H1 (cell line): Measurements from ENCODE around the gene PARM1. TPM values are rescaled to one million over a fixed set of nuclear protein-coding genes. Genes with fewer than 3 reads are reported as not detected.

Source experiments
- CTCF ChIA-PET: fragments of 300-600 bp; sonication (Branson Sonifier 250); formaldehyde crosslinking; loops from one replicate; lab custom pipeline; 2021; ENCODE audit not compliant: partially characterized antibody; lab: Charles Lee
- POLR2A ChIA-PET: fragments of 300-600 bp; sonication (Branson Sonifier 250); formaldehyde crosslinking; loops from one replicate; lab custom pipeline; 2021; ENCODE audit warnings: inconsistent platforms; ENCODE audit not compliant: partially characterized antibody; lab: Charles Lee
- DNase-seq, 2 experiments: peaks; one replicate each; pipeline versions ENCODE4 v3.0.0 to v3.0.0-alpha.2; 2010 to 2022; ENCODE audit warnings: low spot score in 2 of 2, low read depth in 1 of 2, mixed read lengths in 1 of 2
- FAIRE-seq: peaks from 2 replicates; lab custom pipeline; 2011; peaks lifted over from hg19 to GRCh38; lab: Jason Lieb, UNC
- H2AFZ ChIP-seq: 2 replicates; pipeline ENCODE4 v1.8.1; 2012; ENCODE audit warnings: low read length, inconsistent platforms
- H2AK5ac ChIP-seq: 2 replicates; pipeline ENCODE4 v1.6.1; 2013; ENCODE audit warnings: low read depth, low read length
- H2BK120ac ChIP-seq: replicated peaks from 2 replicates; pipeline ENCODE3; 2013; ENCODE audit warnings: low read depth, low read length, inconsistent platforms
- H2BK12ac ChIP-seq: 2 replicates; pipeline ENCODE4 v1.6.1; 2013; ENCODE audit warnings: low read depth, low read length
- H2BK15ac ChIP-seq: 2 replicates; pipeline ENCODE4 v1.6.1; 2013; ENCODE audit warnings: low read length
- H2BK20ac ChIP-seq: 2 replicates; pipeline ENCODE4 v1.6.1; 2013; ENCODE audit warnings: low read length
- H2BK5ac ChIP-seq: 2 replicates; pipeline ENCODE4 v1.6.1; 2013; ENCODE audit warnings: low read depth, low read length
- H3K14ac ChIP-seq: 2 replicates; pipeline ENCODE4 v1.6.1; 2013; ENCODE audit warnings: inconsistent platforms; ENCODE audit not compliant: insufficient read length
- H3K18ac ChIP-seq: 2 replicates; pipeline ENCODE4 v1.6.1; 2013; ENCODE audit warnings: low read length; ENCODE audit errors: extremely low read depth
- H3K23ac ChIP-seq: 2 replicates; pipeline ENCODE4 v1.6.1; 2013; ENCODE audit warnings: inconsistent platforms; ENCODE audit not compliant: insufficient read length
- H3K23me2 ChIP-seq: 2 replicates; pipeline ENCODE4 v1.6.1; 2013; ENCODE audit warnings: low read depth, low read length
- H3K27ac ChIP-seq: 2 replicates; pipeline ENCODE4 v1.6.1; 2011; ENCODE audit warnings: low read depth, low read length, inconsistent platforms
- H3K27me3 ChIP-seq, 4 experiments: replicated peaks in 1 of 4; 1 replicate in 1 of 4; 2 replicates in 3 of 4; pipeline versions ENCODE4 v1.6.1 to v1.8.1; 2011 to 2013; ENCODE audit warnings: low read length in 3 of 4, mild to moderate bottlenecking in 3 of 4, inconsistent platforms in 2 of 4, mixed read lengths in 2 of 4, moderate library complexity in 1 of 4; ENCODE audit not compliant: control insufficient read depth in 3 of 4, insufficient read depth in 3 of 4; ENCODE audit errors: extremely low read depth in 1 of 4
- H3K36me3 ChIP-seq, 4 experiments: 2 replicates each; pipeline versions ENCODE4 v1.6.1 to v1.8.1; 2011 to 2013; ENCODE audit warnings: mild to moderate bottlenecking in 4 of 4, low read length in 3 of 4, moderate library complexity in 2 of 4, control low read depth in 1 of 4, inconsistent platforms in 1 of 4; ENCODE audit not compliant: insufficient read depth in 4 of 4, control insufficient read depth in 2 of 4
- H3K4ac ChIP-seq: replicated peaks from 2 replicates; pipeline ENCODE3; 2013; ENCODE audit warnings: low read length, low read depth, mixed read lengths, inconsistent platforms; ENCODE audit not compliant: insufficient read length
- H3K4me1 ChIP-seq, 4 experiments: replicated peaks in 1 of 4; 1 replicate in 1 of 4; 2 replicates in 3 of 4; pipeline versions ENCODE4 v1.6.1 to v1.8.1; 2011 to 2013; ENCODE audit warnings: low read length in 3 of 4, inconsistent platforms in 2 of 4, mixed read lengths in 1 of 4; ENCODE audit not compliant: insufficient read depth in 4 of 4, control insufficient read depth in 3 of 4
- H3K4me2 ChIP-seq, 2 experiments: 2 replicates each; pipeline versions ENCODE4 v1.6.1 to v1.8.1; 2011 to 2013; ENCODE audit warnings: low read depth in 2 of 2, low read length in 2 of 2, control low read depth in 1 of 2, inconsistent platforms in 1 of 2, mild to moderate bottlenecking in 1 of 2; ENCODE audit not compliant: insufficient read depth in 1 of 2
- H3K4me3 ChIP-seq, 4 experiments: fragments of 200-600, 300-600 bp in 1 of 4; sonication (generic), shearing (Covaris generic), sonication (Bioruptor Twin) in 1 of 4; 2 replicates each; pipeline versions ENCODE4 v1.5.1 to v1.8.1; 2011 to 2016; ENCODE audit warnings: low read length in 4 of 4, low read depth in 3 of 4, control low read depth in 2 of 4, inconsistent platforms in 2 of 4, mild to moderate bottlenecking in 2 of 4, mixed read lengths in 1 of 4, moderate library complexity in 1 of 4; ENCODE audit not compliant: insufficient read depth in 2 of 4; ENCODE audit errors: extremely low read depth in 1 of 4
- H3K56ac ChIP-seq: replicated peaks from 2 replicates; pipeline ENCODE3; 2013; ENCODE audit warnings: low read depth, mild to moderate bottlenecking, mixed read lengths, low read length, inconsistent platforms; ENCODE audit not compliant: insufficient read length
- H3K79me1 ChIP-seq: 2 replicates; pipeline ENCODE4 v1.6.1; 2013; ENCODE audit warnings: low read depth, low read length, control low read depth
- H3K79me2 ChIP-seq, 2 experiments: 2 replicates each; pipeline versions ENCODE4 v1.6.1 to v1.8.1; 2012 to 2013; ENCODE audit warnings: low read length in 2 of 2, mild to moderate bottlenecking in 2 of 2, inconsistent platforms in 1 of 2; ENCODE audit not compliant: insufficient read depth in 2 of 2, control insufficient read depth in 1 of 2
- H3K9ac ChIP-seq, 4 experiments: replicated peaks in 1 of 4; 1 replicate in 1 of 4; 2 replicates in 3 of 4; pipeline versions ENCODE4 v1.6.1 to v1.8.1; 2011 to 2013; ENCODE audit warnings: low read depth in 3 of 4, low read length in 3 of 4, control low read depth in 2 of 4, mild to moderate bottlenecking in 2 of 4, moderate library complexity in 2 of 4, inconsistent platforms in 1 of 4; ENCODE audit errors: extremely low read depth in 1 of 4
- H3K9me3 ChIP-seq, 2 experiments: 2 replicates each; pipeline versions ENCODE4 v1.6.1 to v1.8.1; 2012 to 2013; ENCODE audit warnings: mild to moderate bottlenecking in 2 of 2, moderate library complexity in 2 of 2, control low read depth in 1 of 2, inconsistent platforms in 1 of 2, low read depth in 1 of 2, low read length in 1 of 2, mixed read lengths in 1 of 2; ENCODE audit not compliant: insufficient read depth in 2 of 2
- H4K20me1 ChIP-seq, 2 experiments: replicated peaks in 1 of 2; 2 replicates each; pipeline versions ENCODE3 to v1.8.1; 2011 to 2013; ENCODE audit warnings: inconsistent platforms in 2 of 2, low read length in 2 of 2, mild to moderate bottlenecking in 1 of 2; ENCODE audit not compliant: insufficient read depth in 2 of 2, control insufficient read depth in 1 of 2
- H4K5ac ChIP-seq: 2 replicates; pipeline ENCODE4 v1.6.1; 2013; ENCODE audit warnings: low read length, low read depth, mixed read lengths, inconsistent platforms; ENCODE audit not compliant: insufficient read length
- H4K8ac ChIP-seq: 2 replicates; pipeline ENCODE4 v1.8.0; 2013; ENCODE audit warnings: mild to moderate bottlenecking, moderate library complexity, low read length, inconsistent platforms; ENCODE audit not compliant: insufficient read depth; ENCODE audit errors: extremely low read depth
- H4K91ac ChIP-seq: replicated peaks from 2 replicates; pipeline ENCODE3; 2013; ENCODE audit warnings: low read length, mixed read lengths, inconsistent platforms; ENCODE audit not compliant: insufficient read length
- ASH2L ChIP-seq: fragments of 200-600, 300-600 bp; sonication (generic); IDR thresholded peaks from one replicate; pipeline ENCODE4 v1.7.1; 2017; ENCODE audit warnings: low read length
- BCL11A ChIP-seq, 2 experiments: IDR thresholded peaks; one replicate each; pipeline ENCODE4 v1.6.1; 2011; ENCODE audit warnings: low read depth in 2 of 2, low read length in 2 of 2, mild to moderate bottlenecking in 2 of 2
- CBX8 ChIP-seq: fragments of 300-800, 300-1000 bp; sonication (generic); IDR thresholded peaks from 2 replicates; pipeline ENCODE4 v1.7.1; 2016; ENCODE audit warnings: low read depth, low read length, borderline replicate concordance
- EP300 ChIP-seq, 2 experiments: IDR thresholded peaks; 1 replicate in 1 of 2; 2 replicates in 1 of 2; pipeline ENCODE4 v1.6.1; 2011 to 2012; ENCODE audit warnings: low read depth in 2 of 2, low read length in 2 of 2, mild to moderate bottlenecking in 2 of 2, borderline replicate concordance in 1 of 2, inconsistent platforms in 1 of 2, moderate library complexity in 1 of 2
- HDAC6 ChIP-seq: IDR thresholded peaks from one replicate; pipeline ENCODE4 v1.7.1; 2012; ENCODE audit warnings: low read depth, mild to moderate bottlenecking, inconsistent platforms, low read length, moderate library complexity
- NANOG ChIP-seq: IDR thresholded peaks from 2 replicates; pipeline ENCODE4 v1.6.1; 2011; ENCODE audit warnings: low read length, low read depth, mild to moderate bottlenecking, inconsistent platforms; ENCODE audit not compliant: insufficient read depth, poor library complexity, severe bottlenecking
- NRF1 ChIP-seq: IDR thresholded peaks from 2 replicates; pipeline ENCODE4 v1.6.1; 2011; ENCODE audit warnings: mild to moderate bottlenecking, low read depth, low read length, improper control_type of control experiment
- POLR2A ChIP-seq, 2 experiments: IDR thresholded peaks; 1 replicate in 1 of 2; 2 replicates in 1 of 2; pipeline ENCODE4 v1.6.1; 2011; ENCODE audit warnings: low read depth in 2 of 2, low read length in 2 of 2, mild to moderate bottlenecking in 2 of 2; ENCODE audit errors: control extremely low read depth in 1 of 2
- TEAD4 ChIP-seq: IDR thresholded peaks from 2 replicates; pipeline ENCODE4 v1.6.1; 2012; ENCODE audit warnings: low read depth, low read length, inconsistent platforms, mixed read lengths
- ZNF274 ChIP-seq: IDR thresholded peaks from 2 replicates; pipeline ENCODE4 v1.7.0; 2012; ENCODE audit warnings: low read length, borderline replicate concordance; ENCODE audit errors: extremely low read depth
- WGBS, 2 experiments: shearing (Covaris generic) in 1 of 2; methylation state at CpG; one replicate each; pipeline versions ENCODE4 v1.1.6 to v1.1.7; 2013 to 2015; ENCODE audit warnings: low lambda C conversion rate in 2 of 2, mixed read lengths in 2 of 2, inconsistent platforms in 1 of 2, low coverage in 1 of 2, missing lambda C conversion rate in 1 of 2; ENCODE audit not compliant: insufficient replicate concordance in 2 of 2, insufficient coverage in 1 of 2, insufficient read length in 1 of 2; ENCODE audit errors: extremely low coverage in 1 of 2, missing lambda C conversion rate in 1 of 2; 5-methylcytosine and 5-hydroxymethylcytosine counted together
- polyA plus RNA-seq, 7 experiments: library from polyadenylated mRNA; depleted of rRNA in 3 of 7; stranded (reverse) in 5 of 7; unstranded in 2 of 7; fragments of >200 nt in 5 of 7; fragments of 200-250 nt in 2 of 7; gene quantifications; 1 replicate in 5 of 7; 2 replicates in 1 of 7; 4 replicates in 1 of 7; pipeline versions ENCODE4 v1.2.1 to v1.2.3, GENCODE V29; 2011 to 2013; ENCODE audit warnings: missing spikeins in 2 of 7, mixed read lengths in 2 of 7
- total RNA-seq: library from RNA; stranded (reverse); fragmentation: NEBNext Ultra II Directional; extraction: Animal tissue kit (Norgen Biotek cat#: 25700); gene quantifications from 2 replicates; pipeline ENCODE4 v1.2.1, GENCODE V29; 2021
- TF ChIP-seq, protein P1 (sequence below): IDR thresholded peaks from 2 replicates; pipeline ENCODE4 v1.6.1; 2012; ENCODE audit warnings: inconsistent platforms

PARM1 gene
- total and polyA plus RNA-seq, 2 of the 8 experiments (the other 6 are each of a cell fraction or from before 2014, with no cell fraction given): 2.0 to 5.3 TPM

DNA sequence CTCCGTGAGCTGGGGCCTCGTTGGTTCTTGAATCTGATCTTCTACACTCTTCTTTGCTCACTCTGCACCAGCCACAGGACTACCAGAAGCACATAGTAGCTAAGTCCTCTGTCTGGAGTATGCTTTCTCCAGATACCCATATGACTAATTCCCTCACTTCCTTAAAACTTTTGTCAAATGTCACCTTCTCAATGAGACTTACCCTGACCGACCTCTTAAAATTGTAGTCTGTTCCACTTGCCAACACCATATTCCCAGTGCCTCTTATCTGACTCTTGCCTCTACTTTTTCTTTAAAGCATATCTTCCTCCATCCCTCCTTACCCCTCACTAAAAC, 10.0 kb downstream of the PARM1 start:
- DNase-seq: no peak
- no peak overlapping the region for H2BK12ac ChIP-seq
- H2BK15ac ChIP-seq: no peak overlapping the region
- H3K4me1 ChIP-seq: peaks cover 0 to 2% (median 0%) of the 10 kb centered on the region in 4 experiments; a peak in 1 of 7 replicates
- no peak overlapping the region for H3K27ac ChIP-seq
- no peak overlapping the region for H3K14ac ChIP-seq
- no peak overlapping the region for H2BK5ac ChIP-seq
- no peak overlapping the region for H3K23ac ChIP-seq
- no peak overlapping the region for H4K5ac ChIP-seq
- ChIA-PET POLR2A (interaction anchor here (1.0 kb wide), 1 partner anchor 10 kb away, joined by 3 read pairs; the partner anchor contains the start of gene PARM1), CTCF (interaction anchor here (1.0 to 3.1 kb wide), 4 partner anchors 9 to 347 kb away, joined by 3 to 21 read pairs (median 6); partner anchors contain the start of gene PARM1)
- H2BK20ac ChIP-seq: peak overlapping the region; percentile 27; the same call in 1 of the 2 replicates
- WGBS, 2 experiments: 92% methylated on average over 3 of the region's 3 CpGs; no CpG with 5 or more reads in 1 of the 2 experiments
- no peak overlapping the region for H2AFZ ChIP-seq
- no peaks in the 10 kb centered on the region for H3K79me2 ChIP-seq
- no peaks in the 10 kb centered on the region for H3K36me3 ChIP-seq
- no peak overlapping the region for H3K4me2 ChIP-seq
- H2AK5ac ChIP-seq: no peak overlapping the region
- no peaks in the 10 kb centered on the region for H3K27me3 ChIP-seq
- no peaks in the 10 kb centered on the region for H3K23me2 ChIP-seq
- H4K20me1 ChIP-seq: no peaks in the 10 kb centered on the region
- H3K4me3 ChIP-seq: no peak overlapping the region
- no peak overlapping the region for H3K4ac ChIP-seq
- FAIRE-seq: no peak
- no peak overlapping the region for H3K56ac ChIP-seq
- no peak overlapping the region for H2BK120ac ChIP-seq
- H3K79me1 ChIP-seq: no peaks in the 10 kb centered on the region
- no peak overlapping the region for H4K91ac ChIP-seq
- no peak overlapping the region for H3K18ac ChIP-seq
- no peak overlapping the region for H3K9ac ChIP-seq
- no peaks in the 10 kb centered on the region for H3K9me3 ChIP-seq
- H4K8ac ChIP-seq: no peak overlapping the region
- TF ChIP-seq HDAC6 (no peak), POLR2A (IDR thresholded peaks at IDR 0.05; ENCODE audit: control extremely low read depth in 1 of 2, low read depth in 2 of 2, low read length in 2 of 2) (no peak), NANOG (no peak), EP300 (IDR thresholded peaks at IDR 0.05; ENCODE audit: borderline replicate concordance in 1 of 2, low read depth in 2 of 2, low read length in 2 of 2) (no peak), ASH2L (no peak), NRF1 (no peak), BCL11A (IDR thresholded peaks at IDR 0.05; ENCODE audit: low read depth in 2 of 2, low read length in 2 of 2) (no peak), ZNF274 (no peak), CBX8 (no peak), TEAD4 (no peak)
- TF ChIP-seq, protein P1, sequence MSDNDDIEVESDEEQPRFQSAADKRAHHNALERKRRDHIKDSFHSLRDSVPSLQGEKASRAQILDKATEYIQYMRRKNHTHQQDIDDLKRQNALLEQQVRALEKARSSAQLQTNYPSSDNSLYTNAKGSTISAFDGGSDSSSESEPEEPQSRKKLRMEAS: no peak
